Measurements from ENCODE around the gene SIKE1. TPM values are rescaled to one million over a fixed set of nuclear protein-coding genes. Genes with fewer than 3 reads are reported as not detected.

SIKE1 gene
- total RNA-seq, 1 donor from 2014 or later = 64.2 TPM

DNA sequence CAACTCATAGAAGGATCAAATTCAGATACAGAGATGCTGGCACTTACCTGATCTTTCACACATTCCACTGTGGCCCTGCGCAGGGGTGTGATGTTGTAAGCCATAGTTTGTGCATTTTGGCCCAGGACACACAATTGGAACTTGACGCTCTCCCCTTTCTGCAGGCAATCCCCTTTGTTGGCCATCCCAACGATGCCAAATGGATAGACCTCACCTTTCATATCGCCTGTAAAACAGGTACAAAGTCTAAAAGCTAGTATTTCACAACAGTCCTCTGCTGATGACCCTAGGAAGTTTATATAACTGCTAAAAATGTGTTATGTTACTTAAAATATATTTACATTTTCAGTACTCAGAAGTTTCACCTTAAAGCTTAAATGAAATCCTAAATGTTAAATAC lies 60.0 kb downstream of the SIKE1 start:
- FAIRE-seq = no peak
- H3K9me3 ChIP-seq (ENCODE audit: insufficient read depth, low read depth, low read length) = no peaks in the 10 kb centered on the region
- TF ChIP-seq, protein P1, sequence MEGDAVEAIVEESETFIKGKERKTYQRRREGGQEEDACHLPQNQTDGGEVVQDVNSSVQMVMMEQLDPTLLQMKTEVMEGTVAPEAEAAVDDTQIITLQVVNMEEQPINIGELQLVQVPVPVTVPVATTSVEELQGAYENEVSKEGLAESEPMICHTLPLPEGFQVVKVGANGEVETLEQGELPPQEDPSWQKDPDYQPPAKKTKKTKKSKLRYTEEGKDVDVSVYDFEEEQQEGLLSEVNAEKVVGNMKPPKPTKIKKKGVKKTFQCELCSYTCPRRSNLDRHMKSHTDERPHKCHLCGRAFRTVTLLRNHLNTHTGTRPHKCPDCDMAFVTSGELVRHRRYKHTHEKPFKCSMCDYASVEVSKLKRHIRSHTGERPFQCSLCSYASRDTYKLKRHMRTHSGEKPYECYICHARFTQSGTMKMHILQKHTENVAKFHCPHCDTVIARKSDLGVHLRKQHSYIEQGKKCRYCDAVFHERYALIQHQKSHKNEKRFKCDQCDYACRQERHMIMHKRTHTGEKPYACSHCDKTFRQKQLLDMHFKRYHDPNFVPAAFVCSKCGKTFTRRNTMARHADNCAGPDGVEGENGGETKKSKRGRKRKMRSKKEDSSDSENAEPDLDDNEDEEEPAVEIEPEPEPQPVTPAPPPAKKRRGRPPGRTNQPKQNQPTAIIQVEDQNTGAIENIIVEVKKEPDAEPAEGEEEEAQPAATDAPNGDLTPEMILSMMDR (IDR thresholded peaks at IDR 0.05; ENCODE audit: insufficient read depth, low read depth, low read length) = no peak
- no peak for TF ChIP-seq EZH2 (IDR thresholded peaks at IDR 0.05; ENCODE audit: insufficient read depth, low read length)
- no peaks in the 10 kb centered on the region for H4K20me1 ChIP-seq (ENCODE audit: insufficient read depth, low read length)
- H3K9ac ChIP-seq (ENCODE audit: low read length) = no peak overlapping the region
- no peak overlapping the region for H3K4me2 ChIP-seq (ENCODE audit: low read length)
- H3K4me3 ChIP-seq (ENCODE audit: insufficient read depth, low read depth, low read length) = no peak overlapping the region
- no peak overlapping the region for H2AFZ ChIP-seq (ENCODE audit: low read depth, low read length)
- peaks cover 9% of the 10 kb centered on the region for H3K36me3 Mint-ChIP-seq (ENCODE audit: low read depth, unreplicated experiment)
- DNase-seq (ENCODE audit: low read depth) = no peak
- H3K27ac ChIP-seq (ENCODE audit: low read depth, low read length) = peak overlapping the region; percentile 3
- H3K4me1 ChIP-seq (ENCODE audit: insufficient read depth, low read length) = peaks cover 7% of the 10 kb centered on the region
- H3K4me1 Mint-ChIP-seq (ENCODE audit: low read depth, unreplicated experiment) = peaks cover 23% of the 10 kb centered on the region
- no peaks in the 10 kb centered on the region for H3K9me3 Mint-ChIP-seq (ENCODE audit: unreplicated experiment)
- H3K27ac Mint-ChIP-seq (ENCODE audit: unreplicated experiment) = no peak overlapping the region
- no peaks in the 10 kb centered on the region for H3K27me3 ChIP-seq (ENCODE audit: insufficient read depth, low read length)
- peaks cover 20% of the 10 kb centered on the region for H3K79me2 ChIP-seq (ENCODE audit: insufficient read depth, low read length)
- H3K27me3 Mint-ChIP-seq (ENCODE audit: low read depth, unreplicated experiment) = no peaks in the 10 kb centered on the region
- no peak overlapping the region for H3K4me3 Mint-ChIP-seq (ENCODE audit: unreplicated experiment)
- peaks cover 71% of the 10 kb centered on the region for H3K36me3 ChIP-seq (ENCODE audit: insufficient read depth, low read length)

Other genes with a start within 250 kb of the SIKE1 start
- 44.8 and 48.4 TPM in 2 replicates for gene BCAS2, start 199.1 kb downstream of the SIKE1 start, total RNA-seq
- 2.8 and 3.2 TPM in 2 replicates for gene DENND2C, start 110.6 kb downstream of the SIKE1 start, total RNA-seq
- not detected in 2 replicates for gene AMPD1, start 85.1 kb downstream of the SIKE1 start, total RNA-seq
- gene NRAS, start 63.9 kb downstream of the SIKE1 start, total RNA-seq = 59.1 and 63.8 TPM in 2 replicates
- 562 and 635 TPM in 2 replicates for gene CSDE1, start 22.7 kb downstream of the SIKE1 start, total RNA-seq
- gene SYCP1, start 74.2 kb upstream of the SIKE1 start, total RNA-seq = not detected in 2 replicates
- not detected in 2 replicates for gene TSHB, start 249.1 kb upstream of the SIKE1 start, total RNA-seq

All from astrocyte (in vitro differentiated cells and primary cell).